ENCODE results near the gene HDGF. TPM values are rescaled to one million over a fixed set of nuclear protein-coding genes. Genes with fewer than 3 reads are reported as not detected.

HDGF gene
- total and polyA plus RNA-seq, 4 donors = 41.7 to 148 (median 119) TPM

DNA sequence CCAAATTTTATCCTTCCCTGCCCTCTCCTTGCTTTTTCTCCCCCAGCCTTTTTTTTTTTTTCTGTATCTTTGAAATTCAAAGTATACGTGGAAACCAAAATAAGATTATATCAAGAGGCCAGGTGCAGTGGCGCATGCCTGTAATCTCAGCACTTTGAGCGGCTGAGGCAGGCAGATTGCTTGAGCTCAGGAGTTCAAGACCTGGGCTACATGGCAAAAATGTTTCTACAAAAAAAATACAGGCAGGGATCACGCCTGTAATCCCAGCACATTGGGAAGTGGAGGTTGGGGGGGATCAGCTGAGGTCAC lies 9.3 kb upstream of the HDGF start:
- H3K4me3 ChIP-seq (ENCODE audit: low read depth in 1 of 3, low read length in 3 of 3) = no peak overlapping the region
- H3K36me3 ChIP-seq (ENCODE audit: control insufficient read depth in 4 of 4, insufficient read depth in 3 of 4, low read depth in 1 of 4, low read length in 3 of 4) = no peaks in the 10 kb centered on the region
- no peak for DNase-seq (ENCODE audit: low spot score)
- TF ChIP-seq TAF1 (conservative IDR thresholded peaks at IDR 0.05) (no peak), HNF4A (conservative IDR thresholded peaks at IDR 0.05) (no peak), HNF4G (IDR thresholded peaks at IDR 0.05) (no peak), GABPA (IDR thresholded peaks at IDR 0.05 in 1 of 2, conservative IDR thresholded peaks at IDR 0.05 in 1 of 2) (no peak), RXRA (IDR thresholded peaks at IDR 0.05) (no peak), EGR1 (IDR thresholded peaks at IDR 0.05; ENCODE audit: low read depth in 2 of 2) (no peak), FOXA2 (IDR thresholded peaks at IDR 0.05) (no peak), JUND (IDR thresholded peaks at IDR 0.05) (no peak), NR2F2 (IDR thresholded peaks at IDR 0.05) (no peak)
- TF ChIP-seq, protein P1, sequence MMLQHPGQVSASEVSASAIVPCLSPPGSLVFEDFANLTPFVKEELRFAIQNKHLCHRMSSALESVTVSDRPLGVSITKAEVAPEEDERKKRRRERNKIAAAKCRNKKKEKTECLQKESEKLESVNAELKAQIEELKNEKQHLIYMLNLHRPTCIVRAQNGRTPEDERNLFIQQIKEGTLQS (IDR thresholded peaks at IDR 0.05) = no peak
- TF ChIP-seq, protein P2, sequence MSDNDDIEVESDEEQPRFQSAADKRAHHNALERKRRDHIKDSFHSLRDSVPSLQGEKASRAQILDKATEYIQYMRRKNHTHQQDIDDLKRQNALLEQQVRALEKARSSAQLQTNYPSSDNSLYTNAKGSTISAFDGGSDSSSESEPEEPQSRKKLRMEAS (IDR thresholded peaks at IDR 0.05) = no peak
- TF ChIP-seq, protein P3, sequence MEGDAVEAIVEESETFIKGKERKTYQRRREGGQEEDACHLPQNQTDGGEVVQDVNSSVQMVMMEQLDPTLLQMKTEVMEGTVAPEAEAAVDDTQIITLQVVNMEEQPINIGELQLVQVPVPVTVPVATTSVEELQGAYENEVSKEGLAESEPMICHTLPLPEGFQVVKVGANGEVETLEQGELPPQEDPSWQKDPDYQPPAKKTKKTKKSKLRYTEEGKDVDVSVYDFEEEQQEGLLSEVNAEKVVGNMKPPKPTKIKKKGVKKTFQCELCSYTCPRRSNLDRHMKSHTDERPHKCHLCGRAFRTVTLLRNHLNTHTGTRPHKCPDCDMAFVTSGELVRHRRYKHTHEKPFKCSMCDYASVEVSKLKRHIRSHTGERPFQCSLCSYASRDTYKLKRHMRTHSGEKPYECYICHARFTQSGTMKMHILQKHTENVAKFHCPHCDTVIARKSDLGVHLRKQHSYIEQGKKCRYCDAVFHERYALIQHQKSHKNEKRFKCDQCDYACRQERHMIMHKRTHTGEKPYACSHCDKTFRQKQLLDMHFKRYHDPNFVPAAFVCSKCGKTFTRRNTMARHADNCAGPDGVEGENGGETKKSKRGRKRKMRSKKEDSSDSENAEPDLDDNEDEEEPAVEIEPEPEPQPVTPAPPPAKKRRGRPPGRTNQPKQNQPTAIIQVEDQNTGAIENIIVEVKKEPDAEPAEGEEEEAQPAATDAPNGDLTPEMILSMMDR (IDR thresholded peaks at IDR 0.05; ENCODE audit: low read depth, low read length, missing input control) = no peak
- TF ChIP-seq, protein P4, sequence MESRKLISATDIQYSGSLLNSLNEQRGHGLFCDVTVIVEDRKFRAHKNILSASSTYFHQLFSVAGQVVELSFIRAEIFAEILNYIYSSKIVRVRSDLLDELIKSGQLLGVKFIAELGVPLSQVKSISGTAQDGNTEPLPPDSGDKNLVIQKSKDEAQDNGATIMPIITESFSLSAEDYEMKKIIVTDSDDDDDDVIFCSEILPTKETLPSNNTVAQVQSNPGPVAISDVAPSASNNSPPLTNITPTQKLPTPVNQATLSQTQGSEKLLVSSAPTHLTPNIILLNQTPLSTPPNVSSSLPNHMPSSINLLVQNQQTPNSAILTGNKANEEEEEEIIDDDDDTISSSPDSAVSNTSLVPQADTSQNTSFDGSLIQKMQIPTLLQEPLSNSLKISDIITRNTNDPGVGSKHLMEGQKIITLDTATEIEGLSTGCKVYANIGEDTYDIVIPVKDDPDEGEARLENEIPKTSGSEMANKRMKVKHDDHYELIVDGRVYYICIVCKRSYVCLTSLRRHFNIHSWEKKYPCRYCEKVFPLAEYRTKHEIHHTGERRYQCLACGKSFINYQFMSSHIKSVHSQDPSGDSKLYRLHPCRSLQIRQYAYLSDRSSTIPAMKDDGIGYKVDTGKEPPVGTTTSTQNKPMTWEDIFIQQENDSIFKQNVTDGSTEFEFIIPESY (IDR thresholded peaks at IDR 0.05) = no peak
- 87% methylated on average over 4 of the region's 4 CpGs for WGBS
- H3K4me1 ChIP-seq (ENCODE audit: control insufficient read depth in 4 of 4, insufficient read depth in 4 of 4, low read length in 3 of 4) = peaks cover 0 to 2% (median under 1%) of the 10 kb centered on the region in 4 donors
- no peaks in the 10 kb centered on the region for H3K9me3 ChIP-seq (ENCODE audit: control insufficient read depth in 4 of 4, low read length in 3 of 4)
- H3K27me3 ChIP-seq (ENCODE audit: control insufficient read depth in 4 of 4, insufficient read depth in 4 of 4, low read length in 3 of 4) = no peaks in the 10 kb centered on the region
- H3K9ac ChIP-seq (ENCODE audit: low read depth in 1 of 2, low read length in 2 of 2) = no peak overlapping the region
- H3K27ac ChIP-seq (ENCODE audit: low read depth in 1 of 2, low read length in 2 of 2) = no peak overlapping the region

DNA sequence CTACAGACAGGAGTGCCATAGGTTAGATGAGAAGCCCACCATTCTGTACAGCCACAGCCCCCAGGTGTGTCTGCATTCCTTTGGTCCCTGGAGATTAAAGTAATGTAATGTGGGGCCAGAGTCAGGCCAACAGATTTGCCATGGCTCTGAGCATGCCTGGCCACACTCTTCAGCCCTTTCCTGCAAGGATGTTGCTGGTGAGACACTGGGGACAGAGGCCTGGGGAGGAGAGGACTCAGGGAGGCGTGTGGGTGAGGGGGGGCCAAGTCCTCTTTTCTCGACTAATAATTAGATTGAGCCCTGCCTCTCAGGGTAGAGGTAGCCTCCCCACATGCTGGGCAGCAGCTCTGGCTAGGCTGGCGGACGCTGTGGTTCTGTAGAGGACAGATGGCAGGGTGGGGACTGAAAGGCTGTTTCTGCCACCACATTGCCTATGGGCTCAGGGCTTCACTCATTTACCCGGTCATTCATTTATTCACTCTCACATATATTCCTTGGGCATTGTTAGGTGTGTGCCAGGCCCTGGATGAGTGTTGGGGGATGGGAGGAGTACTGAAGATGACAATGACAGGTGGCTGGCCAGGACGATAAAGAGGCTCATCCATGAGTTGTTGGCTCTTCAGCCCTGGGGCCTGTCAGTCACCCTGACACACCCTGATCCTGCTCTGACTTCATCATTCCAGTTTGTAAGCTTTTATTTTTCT lies 8.8 kb upstream of the HDGF start:
- DNase-seq (ENCODE audit: low spot score) = no peak
- TF ChIP-seq FOXA1 (IDR thresholded peaks at IDR 0.05) = no peak
- no peak for TF ChIP-seq HNF4G (IDR thresholded peaks at IDR 0.05)
- TF ChIP-seq, protein P4 (IDR thresholded peaks at IDR 0.05) = no peak
- TF ChIP-seq GABPA (IDR thresholded peaks at IDR 0.05 in 1 of 2, conservative IDR thresholded peaks at IDR 0.05 in 1 of 2) = no peak
- no peak for TF ChIP-seq YY1 (IDR thresholded peaks at IDR 0.05)
- TF ChIP-seq, protein P5, sequence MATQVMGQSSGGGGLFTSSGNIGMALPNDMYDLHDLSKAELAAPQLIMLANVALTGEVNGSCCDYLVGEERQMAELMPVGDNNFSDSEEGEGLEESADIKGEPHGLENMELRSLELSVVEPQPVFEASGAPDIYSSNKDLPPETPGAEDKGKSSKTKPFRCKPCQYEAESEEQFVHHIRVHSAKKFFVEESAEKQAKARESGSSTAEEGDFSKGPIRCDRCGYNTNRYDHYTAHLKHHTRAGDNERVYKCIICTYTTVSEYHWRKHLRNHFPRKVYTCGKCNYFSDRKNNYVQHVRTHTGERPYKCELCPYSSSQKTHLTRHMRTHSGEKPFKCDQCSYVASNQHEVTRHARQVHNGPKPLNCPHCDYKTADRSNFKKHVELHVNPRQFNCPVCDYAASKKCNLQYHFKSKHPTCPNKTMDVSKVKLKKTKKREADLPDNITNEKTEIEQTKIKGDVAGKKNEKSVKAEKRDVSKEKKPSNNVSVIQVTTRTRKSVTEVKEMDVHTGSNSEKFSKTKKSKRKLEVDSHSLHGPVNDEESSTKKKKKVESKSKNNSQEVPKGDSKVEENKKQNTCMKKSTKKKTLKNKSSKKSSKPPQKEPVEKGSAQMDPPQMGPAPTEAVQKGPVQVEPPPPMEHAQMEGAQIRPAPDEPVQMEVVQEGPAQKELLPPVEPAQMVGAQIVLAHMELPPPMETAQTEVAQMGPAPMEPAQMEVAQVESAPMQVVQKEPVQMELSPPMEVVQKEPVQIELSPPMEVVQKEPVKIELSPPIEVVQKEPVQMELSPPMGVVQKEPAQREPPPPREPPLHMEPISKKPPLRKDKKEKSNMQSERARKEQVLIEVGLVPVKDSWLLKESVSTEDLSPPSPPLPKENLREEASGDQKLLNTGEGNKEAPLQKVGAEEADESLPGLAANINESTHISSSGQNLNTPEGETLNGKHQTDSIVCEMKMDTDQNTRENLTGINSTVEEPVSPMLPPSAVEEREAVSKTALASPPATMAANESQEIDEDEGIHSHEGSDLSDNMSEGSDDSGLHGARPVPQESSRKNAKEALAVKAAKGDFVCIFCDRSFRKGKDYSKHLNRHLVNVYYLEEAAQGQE (IDR thresholded peaks at IDR 0.05) = no peak
- TF ChIP-seq NR2F2 (IDR thresholded peaks at IDR 0.05) = no peak
- no peak for TF ChIP-seq HNF4A (conservative IDR thresholded peaks at IDR 0.05)
- TF ChIP-seq, protein P3 (IDR thresholded peaks at IDR 0.05; ENCODE audit: low read depth, low read length, missing input control) = no peak
- no peak for TF ChIP-seq EGR1 (IDR thresholded peaks at IDR 0.05; ENCODE audit: low read depth in 2 of 2)
- Histone ChIP-seq H3K27me3 (ENCODE audit: control insufficient read depth in 4 of 4, insufficient read depth in 4 of 4, low read length in 3 of 4) (no peaks in the 10 kb centered on the region), H3K4me3 (ENCODE audit: low read depth in 1 of 3, low read length in 3 of 3) (no peak overlapping the region), H3K9me3 (ENCODE audit: control insufficient read depth in 4 of 4, low read length in 3 of 4) (no peaks in the 10 kb centered on the region), H3K9ac (ENCODE audit: low read depth in 1 of 2, low read length in 2 of 2) (no peak overlapping the region), H3K36me3 (ENCODE audit: control insufficient read depth in 4 of 4, insufficient read depth in 3 of 4, low read depth in 1 of 4, low read length in 3 of 4) (no peaks in the 10 kb centered on the region), H3K27ac (ENCODE audit: low read depth in 1 of 2, low read length in 2 of 2) (no peak overlapping the region), H3K4me1 (ENCODE audit: control insufficient read depth in 4 of 4, insufficient read depth in 4 of 4, low read length in 3 of 4) (no peaks in the 10 kb centered on the region)
- WGBS = 74% methylated on average over 6 of the region's 6 CpGs
